ENCODE measurements around the gene SLCO4A1.

GRCh38 chr20:62656197-62656918, 14.1 kb downstream of the SLCO4A1 start:
- TF ChIP-seq TAF1 (IDR thresholded peaks at IDR 0.05; ENCODE audit: borderline replicate concordance, insufficient read depth, low read length) = no peak
- no peak for TF ChIP-seq FOXP2 (optimal IDR thresholded peaks at IDR 0.05; ENCODE audit: borderline replicate concordance, extremely low read depth, extremely low read length, insufficient read depth)
- TF ChIP-seq POLR2AphosphoS5 (IDR thresholded peaks at IDR 0.05; ENCODE audit: low read depth, low read length) = no peak
- no peak for TF ChIP-seq REST (IDR thresholded peaks at IDR 0.05; ENCODE audit: insufficient read depth in 1 of 2, low read depth in 2 of 2, low read length in 2 of 2)
- no peak for TF ChIP-seq SIN3A (IDR thresholded peaks at IDR 0.05; ENCODE audit: borderline replicate concordance, insufficient read depth, low read length)
